Measurements from ENCODE around the gene DST.
"Not testable (repeated sequence)": the region's sequence is repeated elsewhere in the genome, so short reads cannot be mapped to it uniquely, and the experiment has no call there.

DST gene

DNA sequence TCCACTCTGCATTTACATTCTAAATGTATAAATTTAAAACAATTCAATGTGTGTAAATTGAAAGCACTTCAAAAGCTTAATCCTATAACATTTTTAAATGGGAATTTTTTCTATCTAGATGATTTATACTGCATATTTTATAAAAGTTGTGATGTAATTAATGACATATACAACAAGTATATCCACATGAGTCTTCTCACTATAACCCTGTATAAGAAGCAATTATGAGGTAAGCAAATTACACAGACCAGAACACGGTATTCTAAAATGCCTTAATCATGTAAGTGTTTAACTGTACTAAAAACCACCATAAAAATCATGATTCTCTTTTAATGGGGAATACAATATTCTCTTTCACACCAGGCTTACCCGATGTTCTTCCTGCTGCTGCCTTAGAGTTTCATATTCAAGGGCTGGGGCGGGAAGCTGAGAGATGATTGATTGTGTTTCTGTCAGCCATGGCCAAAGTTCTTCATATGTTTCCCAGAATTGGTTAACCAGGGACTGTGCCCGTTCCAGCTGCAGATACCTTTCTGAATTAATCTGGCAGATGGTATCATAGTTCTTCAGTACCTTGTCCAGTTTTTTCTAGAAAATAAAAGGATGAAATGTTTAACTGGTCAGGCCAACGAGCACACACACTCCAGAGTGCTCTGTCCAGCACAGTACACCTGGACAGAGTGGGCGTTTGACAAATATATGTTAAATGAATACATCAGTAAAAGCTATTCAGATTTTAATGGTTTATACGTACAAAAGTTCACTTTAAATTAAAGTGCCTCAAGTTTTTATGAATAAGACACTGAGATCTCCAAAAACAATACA lies 127.4 kb downstream of the DST start:
- DNase-seq (ENCODE audit: low spot score) = no peak

DNA sequence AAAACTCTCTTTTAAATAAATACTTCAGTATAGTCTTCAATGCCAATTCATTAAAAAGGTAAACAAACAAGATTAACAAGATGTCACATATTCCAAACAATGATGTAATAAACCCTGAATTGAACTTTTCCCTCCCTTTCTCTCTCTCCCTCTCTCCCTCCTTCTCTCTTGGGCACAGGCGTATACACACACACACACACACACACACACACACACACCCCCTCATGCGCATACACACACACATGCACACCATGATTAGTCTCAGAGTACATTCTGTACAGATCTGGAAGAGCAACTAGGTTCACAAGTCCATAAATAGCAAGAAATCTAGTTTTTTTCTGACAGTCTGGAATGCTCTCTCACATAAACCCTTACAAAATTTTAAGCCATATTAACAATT lies 128.3 kb downstream of the DST start:
- no peak for DNase-seq (ENCODE audit: low spot score)

DNA sequence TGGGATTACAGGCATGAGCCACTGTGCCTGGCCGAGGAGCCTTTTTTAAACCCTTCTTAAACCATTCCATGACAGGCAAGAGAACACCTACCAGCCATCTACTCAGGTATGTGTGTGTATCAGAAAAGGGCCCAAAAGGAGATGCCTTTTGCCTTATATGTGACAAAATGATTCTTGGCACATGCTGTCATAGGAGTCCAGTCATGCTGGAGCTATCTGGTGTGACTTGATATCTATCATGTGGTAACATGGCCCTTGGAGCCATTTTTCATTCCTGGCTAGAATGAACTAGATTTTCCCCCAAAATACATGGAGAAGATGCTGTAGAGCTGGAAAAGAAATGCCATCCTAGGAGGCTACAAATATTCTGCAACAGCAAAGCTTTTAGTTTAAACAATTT lies 129.1 kb downstream of the DST start:
- DNase-seq (ENCODE audit: low spot score) = no peak

DNA sequence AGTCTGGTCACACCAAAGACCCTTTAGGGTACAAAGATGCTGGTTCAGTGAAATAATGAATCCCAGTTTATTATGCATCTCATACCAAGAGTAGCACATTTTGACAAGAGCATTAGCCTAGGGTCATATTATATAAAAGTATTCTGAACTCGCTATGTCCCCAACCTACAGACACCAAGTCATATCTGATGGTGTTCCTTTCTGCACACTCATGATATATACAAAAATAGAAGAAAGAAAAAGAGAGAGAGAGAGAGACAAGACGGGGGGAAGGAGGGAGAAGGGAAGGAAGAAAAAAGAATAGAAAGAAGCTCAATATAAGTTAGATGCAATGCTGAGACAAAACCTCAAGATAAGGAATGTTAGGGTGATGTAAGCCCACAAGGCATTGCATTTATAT lies 131.1 kb downstream of the DST start:
- DNase-seq (ENCODE audit: low spot score) = no peak

DNA sequence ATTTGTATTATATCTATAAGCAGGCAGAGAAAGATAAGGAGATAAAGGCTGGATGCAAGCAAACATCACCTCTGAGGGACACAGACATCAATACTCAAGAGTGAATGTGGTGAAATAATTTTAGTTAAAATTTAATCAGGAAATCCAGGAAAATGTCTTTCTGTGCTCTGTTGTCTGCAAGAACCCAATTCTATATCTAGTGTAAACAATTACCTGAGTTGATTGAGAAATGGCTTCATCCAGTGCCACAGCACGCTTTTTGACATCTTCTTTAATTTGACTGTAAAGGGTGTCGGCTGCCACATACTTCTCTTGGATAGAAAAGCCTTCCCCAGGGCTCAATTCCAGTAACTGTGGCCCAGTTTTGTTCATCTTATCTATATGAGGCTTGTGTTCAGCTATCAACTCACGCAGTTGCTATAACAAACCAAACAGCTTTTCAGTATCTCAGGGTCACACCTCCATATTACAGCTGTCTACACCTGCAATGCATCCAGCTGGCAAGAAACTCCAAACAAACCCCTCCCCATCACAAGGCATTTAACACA lies 131.6 kb downstream of the DST start:
- DNase-seq (ENCODE audit: low spot score) = no peak

DNA sequence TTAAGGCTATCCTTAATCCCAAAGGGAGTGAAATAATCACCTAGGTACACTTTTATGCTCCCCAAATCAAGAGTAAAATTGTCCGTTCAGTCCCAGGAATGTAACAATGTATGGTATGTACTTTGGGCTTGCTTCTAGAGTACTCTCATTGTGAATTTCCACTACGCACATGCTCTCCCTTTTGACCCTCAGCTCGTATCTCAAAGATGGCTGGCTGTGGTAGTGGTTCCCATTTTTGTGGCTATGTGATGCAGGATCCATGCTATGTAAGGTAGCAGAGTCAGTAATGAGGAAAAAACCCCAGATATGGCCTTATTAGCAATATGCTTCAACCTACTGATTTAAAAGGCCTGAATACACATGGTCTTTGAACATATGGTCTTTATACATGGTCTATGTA lies 133.7 kb downstream of the DST start:
- no peak for DNase-seq (ENCODE audit: low spot score)

DNA sequence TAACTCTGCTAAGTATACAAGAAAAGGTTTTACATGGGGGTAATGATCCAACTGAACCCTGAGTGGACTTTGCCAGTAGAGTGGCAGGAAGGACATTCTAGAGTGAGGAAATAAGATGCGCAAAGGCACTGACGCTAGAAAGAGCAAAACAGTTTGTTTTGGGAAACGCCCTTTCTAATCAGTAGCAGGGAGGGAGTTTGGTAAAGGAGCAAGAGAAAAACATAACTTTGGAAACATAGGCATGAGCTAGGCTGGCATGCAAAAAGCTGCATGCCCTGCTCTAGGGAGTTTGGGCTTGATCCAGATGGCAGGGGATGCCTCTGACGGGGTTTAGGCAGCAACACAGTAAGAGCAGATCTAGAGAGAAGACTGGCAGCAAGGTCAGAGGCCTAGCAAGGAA lies 135.2 kb downstream of the DST start:
- no peak for DNase-seq (ENCODE audit: low spot score)

DNA sequence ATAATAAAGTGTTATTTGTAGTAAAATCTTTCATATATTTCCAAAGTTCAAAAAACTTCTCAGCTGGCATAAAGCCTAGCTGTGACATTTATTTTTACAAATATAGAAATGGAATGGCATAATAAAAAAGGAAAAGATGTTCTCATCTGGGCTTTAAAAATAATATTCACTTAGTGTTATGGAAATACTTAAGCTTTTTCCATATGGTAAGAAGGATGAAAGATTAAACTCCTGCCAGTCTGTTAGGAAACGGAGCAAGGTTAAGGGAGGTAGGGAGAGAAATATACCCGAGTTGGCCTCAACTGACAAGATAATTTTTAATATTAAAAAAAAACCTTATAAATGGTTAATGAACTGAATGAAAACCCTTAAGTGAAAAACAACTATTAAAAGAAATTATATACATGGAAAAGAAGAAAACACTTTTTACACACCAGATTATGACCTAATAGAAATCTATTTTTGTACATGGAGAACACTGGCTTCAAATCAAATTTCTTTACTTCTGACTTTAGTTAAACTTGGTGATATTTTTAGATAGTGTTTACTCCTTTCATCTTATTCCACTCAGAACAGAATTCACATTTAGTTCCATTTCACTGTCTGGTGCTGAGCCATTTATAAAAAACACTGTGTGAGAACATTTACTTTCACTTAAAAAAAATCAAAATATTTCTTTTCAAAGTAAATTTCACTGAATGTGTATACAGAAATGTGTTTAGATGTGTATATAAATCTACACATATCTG lies 137.0 kb downstream of the DST start:
- DNase-seq (ENCODE audit: low spot score) = no peak

DNA sequence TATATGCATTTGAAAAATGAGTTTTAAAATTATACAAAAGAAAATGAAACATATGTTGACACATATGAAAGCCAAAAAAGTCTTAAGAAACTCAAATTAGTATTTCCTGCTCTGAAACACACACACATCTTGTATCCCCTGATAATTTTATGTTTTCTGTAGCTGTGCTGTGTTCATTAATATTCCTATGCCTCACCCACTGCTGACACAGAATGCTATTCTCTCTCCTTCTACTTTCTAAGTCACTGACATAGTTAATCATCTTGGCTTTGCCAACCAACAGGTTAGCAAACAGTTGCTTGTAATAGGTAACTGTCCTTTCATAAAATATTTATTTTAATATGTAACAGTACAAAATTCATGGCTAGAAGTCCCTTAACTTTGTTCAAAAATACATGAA lies 140.7 kb downstream of the DST start:
- DNase-seq (ENCODE audit: low spot score) = no peak

DNA sequence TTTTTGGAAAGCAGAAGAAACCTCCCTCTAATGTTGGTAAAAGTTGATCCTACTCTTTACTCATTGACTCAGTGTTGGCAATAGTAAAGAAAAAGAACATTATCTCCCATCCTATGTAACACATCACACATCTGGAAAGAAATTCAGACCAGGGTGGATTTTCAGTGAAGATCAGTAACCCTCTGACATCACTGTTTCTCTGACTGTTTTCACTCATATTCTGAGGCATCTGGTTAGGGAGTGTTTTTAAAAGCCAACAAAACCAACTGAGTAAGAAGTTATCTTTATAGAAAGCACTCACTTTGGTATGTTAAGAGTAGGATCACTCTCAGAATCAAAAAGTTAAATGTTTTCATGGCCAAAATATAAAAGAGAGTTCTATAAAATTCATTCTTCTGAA lies 143.6 kb downstream of the DST start:
- DNase-seq (ENCODE audit: low spot score) = no peak

DNA sequence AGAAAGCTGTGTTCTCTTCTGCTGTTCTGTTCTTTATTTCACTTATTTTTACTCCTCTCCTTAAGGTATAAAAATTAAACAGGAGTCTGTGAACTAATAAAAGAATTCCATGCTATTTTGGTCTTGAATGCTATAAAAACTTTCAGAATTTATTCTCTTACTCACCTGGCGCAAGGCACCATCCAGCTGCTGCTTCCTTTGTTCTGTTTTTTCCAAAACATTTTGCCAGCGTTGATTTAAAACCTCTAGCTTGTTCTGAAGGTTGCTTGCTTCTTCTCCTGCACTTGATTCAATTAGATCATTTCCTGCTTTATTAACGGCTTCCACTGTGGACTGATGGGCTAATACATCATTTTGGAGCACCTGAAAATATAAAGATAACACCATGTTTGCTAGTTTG lies 145.0 kb downstream of the DST start:
- DNase-seq (ENCODE audit: low spot score) = no peak

DNA sequence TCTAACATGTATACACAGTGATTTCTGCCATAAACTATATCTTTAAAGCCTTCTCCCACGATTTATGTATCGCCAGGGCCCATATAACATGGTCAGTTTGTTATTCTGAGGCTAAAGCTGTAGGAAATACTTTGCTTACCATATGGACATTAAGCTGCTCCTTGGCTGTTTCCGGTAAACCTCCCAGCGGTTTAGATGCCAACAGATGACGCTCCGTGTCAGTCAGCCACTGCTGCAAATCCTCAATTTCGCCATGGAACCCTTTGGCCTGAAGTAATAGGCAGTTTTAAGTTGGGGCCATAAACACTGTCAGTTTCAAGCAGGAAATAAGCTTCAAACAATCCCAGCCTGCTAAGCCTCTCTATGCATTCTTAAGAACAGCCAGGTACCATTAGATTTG lies 145.4 kb downstream of the DST start:
- no peak for DNase-seq (ENCODE audit: low spot score)

DNA sequence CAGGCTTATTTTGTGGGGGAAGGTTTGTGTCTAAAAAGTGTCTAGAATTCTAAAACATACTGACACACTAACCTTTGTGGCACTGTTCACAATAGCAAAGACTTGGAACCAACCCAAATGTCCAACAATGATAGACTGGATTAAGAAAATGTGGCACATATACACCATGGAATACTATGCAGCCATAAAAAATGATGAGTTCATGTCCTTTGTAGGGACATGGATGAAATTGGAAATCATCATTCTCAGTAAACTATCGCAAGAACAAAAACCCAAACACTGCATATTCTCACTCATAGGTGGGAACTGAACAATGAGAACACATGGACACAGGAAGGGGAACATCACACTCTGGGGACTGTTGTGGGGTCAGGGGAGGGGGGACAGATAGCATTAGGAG lies 146.0 kb downstream of the DST start:
- DNase-seq (ENCODE audit: low spot score) = not testable (repeated sequence)

DNA sequence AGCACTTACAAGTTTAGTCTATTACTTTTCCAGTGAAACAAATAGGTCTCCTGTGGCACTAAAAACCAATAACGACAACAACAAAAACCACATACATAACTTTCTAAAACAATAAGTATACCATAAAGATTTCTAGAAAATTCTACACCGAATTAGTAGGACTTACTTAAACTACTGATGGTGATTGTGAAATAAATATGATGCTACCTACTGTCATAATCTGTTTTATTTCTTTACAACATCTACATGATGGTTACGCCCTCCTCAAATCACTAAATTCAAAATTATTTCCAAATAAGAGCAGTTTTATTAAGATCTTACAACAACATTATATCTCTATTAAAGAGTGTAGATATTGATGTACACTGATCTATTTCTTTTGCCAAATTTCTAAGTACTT lies 147.0 kb downstream of the DST start:
- DNase-seq (ENCODE audit: low spot score) = no peak

DNA sequence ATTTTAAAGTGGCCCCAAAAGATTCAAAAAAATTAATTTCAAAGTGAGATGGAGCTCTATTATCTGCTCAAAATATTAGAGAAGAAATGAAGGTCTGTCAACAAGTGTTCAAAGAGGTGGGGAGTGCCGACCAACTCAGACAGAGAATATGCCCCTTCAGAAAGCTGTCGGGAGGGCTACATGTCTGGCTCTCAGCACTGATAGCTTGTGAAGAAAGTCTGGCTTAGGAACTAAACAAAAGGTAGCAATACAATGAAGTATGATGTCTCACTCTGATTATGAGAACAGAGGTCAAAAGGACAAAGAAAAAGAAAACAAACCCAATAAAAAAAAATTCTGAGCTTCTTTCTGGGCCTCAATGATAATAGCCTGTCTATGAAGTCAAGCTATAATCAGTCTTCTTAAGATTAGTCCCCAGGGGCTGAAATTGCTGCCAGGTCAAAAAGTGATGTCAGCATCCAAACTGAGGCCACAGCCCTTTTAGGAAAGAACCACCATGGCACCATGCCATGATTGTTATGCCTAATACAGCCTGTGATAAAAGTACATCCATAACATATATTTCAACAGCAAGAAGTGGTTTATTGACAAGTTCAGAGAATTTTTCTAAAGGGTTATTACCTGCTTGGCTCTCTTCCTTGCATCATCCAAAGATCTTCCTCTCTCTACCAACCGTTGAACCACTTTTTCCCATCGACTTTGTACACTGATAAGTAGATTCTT lies 150.9 kb downstream of the DST start:
- no peak for DNase-seq (ENCODE audit: low spot score)

DNA sequence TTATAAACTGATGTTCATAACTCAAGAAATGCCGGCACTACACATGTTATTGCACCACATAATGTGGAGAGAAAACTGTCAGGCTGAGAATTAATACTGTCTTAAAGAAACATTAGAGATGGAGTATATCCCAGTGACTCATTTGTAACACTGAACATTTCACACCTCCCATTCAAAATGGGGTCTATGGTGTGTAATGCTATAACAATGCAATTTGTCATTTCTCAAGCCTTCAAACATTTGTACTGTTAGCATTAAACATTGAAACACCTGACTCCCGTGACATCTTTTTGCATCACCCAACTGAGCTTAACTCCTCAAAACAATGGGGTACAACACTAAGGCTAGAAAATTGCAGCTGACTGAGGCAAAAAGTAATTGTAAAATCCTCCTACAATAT lies 151.7 kb downstream of the DST start:
- peak; percentile 7 for DNase-seq (ENCODE audit: low spot score)

DNA sequence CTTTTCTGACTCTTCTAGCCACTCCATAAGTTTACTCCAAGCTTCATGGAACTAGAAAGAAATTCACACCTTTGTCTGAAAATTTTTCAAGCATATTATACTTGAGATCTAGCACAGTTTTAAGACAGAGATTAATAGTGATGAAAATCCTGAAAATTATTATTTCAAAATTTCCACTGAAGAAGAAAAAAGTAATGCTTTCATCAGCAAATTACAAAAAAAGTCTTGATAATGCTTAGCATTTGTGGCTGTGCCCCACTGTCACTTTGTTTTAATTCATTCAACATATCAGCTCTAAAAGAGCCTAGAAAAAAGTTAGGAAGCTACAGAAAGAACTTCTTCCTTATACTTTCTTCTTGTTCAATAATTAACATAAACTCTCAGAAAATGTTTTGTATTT lies 153.1 kb downstream of the DST start:
- DNase-seq (ENCODE audit: low spot score) = no peak

DNA sequence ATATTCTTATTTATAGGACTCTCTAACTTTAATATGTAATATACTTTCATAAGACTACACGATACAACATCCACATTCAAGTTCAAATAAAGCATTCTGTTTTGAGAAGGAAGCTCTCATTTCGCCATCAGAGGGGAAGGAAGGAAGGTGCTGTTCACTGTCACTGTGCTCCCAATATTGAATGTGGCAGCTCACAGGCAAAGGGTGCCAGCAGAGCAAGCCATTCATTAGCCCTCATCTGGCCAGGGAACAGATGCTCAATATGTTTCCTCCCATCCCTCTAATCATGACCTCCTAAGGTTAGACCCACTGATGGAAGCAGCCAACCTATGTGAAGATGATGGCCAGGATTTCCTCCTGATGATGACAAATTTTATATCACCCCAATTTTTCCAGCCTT lies 154.4 kb downstream of the DST start:
- no peak for DNase-seq (ENCODE audit: low spot score)

DNA sequence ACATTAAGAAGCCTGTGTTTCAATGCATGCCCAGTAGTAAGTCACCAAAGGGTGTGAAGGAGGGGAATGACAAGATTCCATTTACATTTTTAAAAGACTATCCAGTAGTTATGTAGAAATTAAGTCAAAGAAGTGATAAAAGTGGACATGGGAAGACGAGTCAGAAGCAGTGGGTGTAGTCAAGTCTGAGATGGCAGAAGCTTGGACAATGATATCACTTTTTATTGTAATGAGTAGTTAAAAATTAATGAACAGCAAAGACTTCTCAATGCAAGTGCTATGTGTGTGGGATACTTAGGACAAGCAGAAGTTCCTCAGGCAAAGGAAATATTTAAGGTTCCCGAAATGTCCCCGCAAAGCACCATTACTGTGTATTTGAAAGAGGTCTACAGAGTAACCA lies 156.0 kb downstream of the DST start:
- no peak for DNase-seq (ENCODE audit: low spot score)

DNA sequence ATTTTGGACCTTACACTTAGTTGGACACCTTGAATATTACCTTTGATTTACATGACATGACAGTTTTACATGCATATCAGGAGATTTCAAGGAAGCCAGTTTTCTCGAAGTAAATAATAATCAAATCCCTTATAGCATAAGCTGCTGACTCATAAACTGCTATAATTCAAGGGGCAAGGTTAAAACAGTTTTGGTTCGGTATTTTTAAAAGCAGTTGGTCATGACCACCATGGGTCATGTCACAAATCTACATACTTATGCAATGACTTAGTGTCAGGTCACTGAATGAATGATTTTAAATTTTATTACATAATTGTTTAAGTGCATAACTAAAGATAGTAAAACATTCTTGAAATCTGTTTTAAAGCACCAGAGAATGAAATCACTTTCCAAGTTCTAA lies 158.0 kb downstream of the DST start:
- no peak for DNase-seq (ENCODE audit: low spot score)

DNA sequence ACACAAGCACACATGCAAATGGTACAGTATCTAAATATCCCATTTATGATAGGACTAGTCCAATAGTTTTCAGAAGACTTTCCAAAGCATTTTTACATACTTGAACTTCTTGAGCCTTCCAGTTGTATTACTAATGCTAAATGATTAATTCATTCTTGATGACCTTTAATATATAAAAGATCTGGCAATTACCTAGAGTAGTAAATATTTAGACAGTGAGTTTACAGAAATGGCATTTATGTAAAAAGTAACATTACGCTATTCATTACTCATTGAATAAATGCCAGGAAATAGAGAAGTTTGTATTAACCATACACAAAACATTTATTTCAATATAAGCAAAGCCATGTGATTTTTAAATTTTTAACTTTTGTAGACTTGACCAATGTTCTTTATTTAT lies 158.8 kb downstream of the DST start:
- DNase-seq (ENCODE audit: low spot score) = no peak

DNA sequence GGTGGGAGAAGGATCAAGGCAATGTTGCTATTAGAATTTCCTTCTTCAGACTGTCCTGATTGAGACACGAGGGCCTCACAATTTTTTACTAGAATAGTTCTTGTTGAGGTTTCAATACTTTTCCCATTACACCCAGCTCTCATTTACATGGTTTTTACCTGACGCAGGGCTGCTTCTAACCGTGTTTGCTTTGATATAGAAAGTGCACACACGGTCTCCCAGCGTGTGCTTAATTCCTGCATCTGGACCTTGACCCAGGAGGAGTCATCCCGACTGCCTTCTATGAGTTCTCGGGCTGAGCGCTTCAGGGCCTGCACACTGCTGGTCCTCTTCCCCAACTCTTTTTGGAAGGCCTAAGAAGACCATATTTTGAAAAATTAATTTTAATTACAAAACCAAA lies 160.2 kb downstream of the DST start:
- DNase-seq (ENCODE audit: low spot score) = no peak

DNA sequence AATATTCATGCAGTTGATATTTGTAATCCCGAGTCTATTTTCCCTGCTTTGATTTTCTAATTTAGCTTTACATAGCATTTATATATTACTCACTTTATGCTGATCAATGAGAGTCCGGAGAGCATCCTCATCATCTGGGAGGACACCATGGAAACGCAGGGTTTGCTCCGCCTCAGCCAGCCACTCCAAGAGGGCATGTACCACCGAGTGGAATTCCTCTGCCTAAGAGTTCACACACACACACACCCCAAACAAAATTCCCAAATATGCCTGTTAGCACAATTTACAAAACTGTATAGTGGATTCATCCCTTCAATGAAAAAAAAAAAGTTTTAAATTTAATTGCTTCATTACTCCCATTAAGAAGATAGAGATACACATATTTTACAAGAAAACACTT lies 160.7 kb downstream of the DST start:
- DNase-seq (ENCODE audit: low spot score) = no peak
